H1 (cell line): Measurements from ENCODE around the gene ZFP69. TPM values are rescaled to one million over a fixed set of nuclear protein-coding genes. Genes with fewer than 3 reads are reported as not detected.

Experiments
- CEBPB ChIP-seq: IDR thresholded peaks from 2 replicates; pipeline ENCODE4 v1.6.1; 2012; ENCODE audit warnings: low read depth, low read length
- CTBP2 ChIP-seq: IDR thresholded peaks from 2 replicates; pipeline ENCODE4 v1.7.0; 2011; ENCODE audit warnings: borderline replicate concordance, mild to moderate bottlenecking, moderate library complexity, mixed read lengths, low read length; ENCODE audit not compliant: insufficient read depth, insufficient read length
- CTCF ChIP-seq, 3 experiments: IDR thresholded peaks; 1 replicate in 2 of 3; 2 replicates in 1 of 3; pipeline versions ENCODE4 v1.5.1 to v1.6.1; 2011; ENCODE audit warnings: low read length in 3 of 3, mild to moderate bottlenecking in 3 of 3, inconsistent platforms in 2 of 3, low read depth in 1 of 3, moderate library complexity in 1 of 3; ENCODE audit not compliant: insufficient read depth in 1 of 3; ENCODE audit errors: control extremely low read depth in 1 of 3
- HDAC2 ChIP-seq, 2 experiments: fragments of 300-600 bp in 1 of 2; sonication (generic) in 1 of 2; IDR thresholded peaks; 2 replicates each; pipeline ENCODE4 v1.6.1; 2011 to 2012; ENCODE audit warnings: low read depth in 2 of 2, low read length in 2 of 2, mild to moderate bottlenecking in 2 of 2, moderate library complexity in 2 of 2, borderline replicate concordance in 1 of 2, inconsistent platforms in 1 of 2
- MAX ChIP-seq: IDR thresholded peaks from 2 replicates; pipeline ENCODE4 v1.6.1; 2012; ENCODE audit warnings: inconsistent platforms
- NANOG ChIP-seq: IDR thresholded peaks from 2 replicates; pipeline ENCODE4 v1.6.1; 2011; ENCODE audit warnings: low read length, low read depth, mild to moderate bottlenecking, inconsistent platforms; ENCODE audit not compliant: insufficient read depth, poor library complexity, severe bottlenecking
- PHF8 ChIP-seq: fragments of 200-600 bp; sonication (generic); conservative IDR thresholded peaks from 2 replicates; pipeline ENCODE4 v1.7.1; 2012; ENCODE audit warnings: low read depth, mild to moderate bottlenecking, inconsistent platforms, low read length, moderate library complexity
- POU5F1 ChIP-seq: IDR thresholded peaks from 2 replicates; pipeline ENCODE4 v1.6.1; 2011; ENCODE audit warnings: low read depth, mild to moderate bottlenecking, low read length, moderate library complexity
- RAD21 ChIP-seq, 2 experiments: IDR thresholded peaks in 1 of 2; conservative IDR thresholded peaks in 1 of 2; 2 replicates each; pipeline ENCODE4 v1.6.1; 2011; ENCODE audit warnings: low read depth in 2 of 2, low read length in 2 of 2, improper control_type of control experiment in 1 of 2, inconsistent platforms in 1 of 2, mild to moderate bottlenecking in 1 of 2, moderate library complexity in 1 of 2
- RNF2 ChIP-seq: fragments of 200-900, 300-1000 bp; sonication (generic); IDR thresholded peaks from 2 replicates; pipeline ENCODE4 v1.7.1; 2016; ENCODE audit warnings: borderline replicate concordance, low read depth, mild to moderate bottlenecking, antibody characterized with exemption, low read length; ENCODE audit not compliant: poor library complexity, severe bottlenecking; ENCODE audit errors: missing control alignments
- SAP30 ChIP-seq: fragments of 300-600 bp; sonication (generic); IDR thresholded peaks from 2 replicates; pipeline ENCODE4 v1.7.1; 2012; ENCODE audit warnings: low read length, moderate library complexity, mild to moderate bottlenecking, inconsistent platforms; ENCODE audit not compliant: insufficient read depth, insufficient replicate concordance
- SIRT6 ChIP-seq: IDR thresholded peaks from one replicate; pipeline ENCODE4 v1.7.1; 2012; ENCODE audit warnings: low read length, inconsistent platforms
- USF2 ChIP-seq: IDR thresholded peaks from 2 replicates; pipeline ENCODE4 v1.6.1; 2011; ENCODE audit warnings: low read length, improper control_type of control experiment
- polyA plus RNA-seq, 7 experiments: library from polyadenylated mRNA; depleted of rRNA in 3 of 7; stranded (reverse) in 5 of 7; unstranded in 2 of 7; fragments of >200 nt in 5 of 7; fragments of 200-250 nt in 2 of 7; gene quantifications; 1 replicate in 5 of 7; 2 replicates in 1 of 7; 4 replicates in 1 of 7; pipeline versions ENCODE4 v1.2.1 to v1.2.3, GENCODE V29; 2011 to 2013; ENCODE audit warnings: missing spikeins in 2 of 7, mixed read lengths in 2 of 7
- total RNA-seq: library from RNA; stranded (reverse); fragmentation: NEBNext Ultra II Directional; extraction: Animal tissue kit (Norgen Biotek cat#: 25700); gene quantifications from 2 replicates; pipeline ENCODE4 v1.2.1, GENCODE V29; 2021

ZFP69 gene
- total and polyA plus RNA-seq, 2 of the 8 experiments (the other 6 are each of a cell fraction or from before 2014, with no cell fraction given) = 1.0 to 4.3 TPM

GRCh38 chr1:40531381-40532061 lies 54.4 kb downstream of the ZFP69 start, which contains the start of gene ZNF684 (continued):
- no peak for TF ChIP-seq RNF2
- no peak; the same call in 1 of the 2 replicates for TF ChIP-seq MAX
- no peak for TF ChIP-seq RAD21 (IDR thresholded peaks at IDR 0.05 in 1 of 2, conservative IDR thresholded peaks at IDR 0.05 in 1 of 2; ENCODE audit: low read depth in 2 of 2, low read length in 2 of 2)
- no peak for TF ChIP-seq POU5F1
- no peak for TF ChIP-seq CTCF (IDR thresholded peaks at IDR 0.05; ENCODE audit: control extremely low read depth in 1 of 3, insufficient read depth in 1 of 3, low read depth in 1 of 3, low read length in 3 of 3)
- no peak for TF ChIP-seq USF2
- TF ChIP-seq NANOG = no peak
- TF ChIP-seq HDAC2 (IDR thresholded peaks at IDR 0.05; ENCODE audit: borderline replicate concordance in 1 of 2, low read depth in 2 of 2, low read length in 2 of 2) = no peak; a peak in 1 of 4 replicates
- TF ChIP-seq CTBP2 = no peak
- TF ChIP-seq SIRT6 = no peak
- TF ChIP-seq PHF8 = no peak; the same call in 1 of the 2 replicates
- no peak for TF ChIP-seq CEBPB
- peak; percentile 53 for TF ChIP-seq SAP30
